HG03442 (cell line): Measurements from ENCODE around the gene RAB3C.
"Not testable (repeated sequence)": the region's sequence is repeated elsewhere in the genome, so short reads cannot be mapped to it uniquely, and the experiment has no call there.

Source experiments
- ATAC-seq: cut with Tn5 transposase; IDR thresholded peaks from one replicate; pipeline ENCODE4 v1.9.1; 2021; ENCODE audit warnings: mild to moderate bottlenecking, moderate library complexity; ENCODE audit not compliant: unreplicated experiment

The RAB3C gene

GRCh38 chr5:58674070-58674469 is 91.2 kb downstream of the RAB3C start:
- ATAC-seq, result no peak

- ATAC-seq, result no peak
Observed at GRCh38 chr5:58674711-58675110, 91.8 kb downstream of the RAB3C start.

GRCh38 chr5:58675341-58675740 is 92.5 kb downstream of the RAB3C start:
- ATAC-seq, result no peak

GRCh38 chr5:58677650-58678049 is 94.8 kb downstream of the RAB3C start:
- ATAC-seq, result no peak

- ATAC-seq, result no peak
Observed at GRCh38 chr5:58680503-58680902, 97.6 kb downstream of the RAB3C start.

- ATAC-seq, result no peak
Observed at GRCh38 chr5:58681943-58682342, 99.1 kb downstream of the RAB3C start.

- no peak for ATAC-seq
Observed at GRCh38 chr5:58683567-58683966, 100.7 kb downstream of the RAB3C start.

GRCh38 chr5:58687079-58687478 is 104.2 kb downstream of the RAB3C start:
- no peak for ATAC-seq

GRCh38 chr5:58687595-58687994 is 104.7 kb downstream of the RAB3C start:
- no peak for ATAC-seq

GRCh38 chr5:58699088-58699761 is 116.3 kb downstream of the RAB3C start:
- ATAC-seq, result not testable (repeated sequence)

- ATAC-seq, result no peak
Observed at GRCh38 chr5:58699762-58700118, 116.9 kb downstream of the RAB3C start.

- ATAC-seq, result no peak
Observed at GRCh38 chr5:58703925-58704555, 121.2 kb downstream of the RAB3C start.

- ATAC-seq, result no peak
Observed at GRCh38 chr5:58706736-58707135, 123.9 kb downstream of the RAB3C start.

- no peak for ATAC-seq
Observed at GRCh38 chr5:58708456-58708855, 125.6 kb downstream of the RAB3C start.

GRCh38 chr5:58710425-58710824 is 127.5 kb downstream of the RAB3C start:
- not testable (repeated sequence) for ATAC-seq

- ATAC-seq, result no peak
Observed at GRCh38 chr5:58710871-58711270, 128.0 kb downstream of the RAB3C start.

GRCh38 chr5:58711965-58712364 is 129.1 kb downstream of the RAB3C start:
- no peak for ATAC-seq

GRCh38 chr5:58714046-58714445 is 131.2 kb downstream of the RAB3C start:
- ATAC-seq, result no peak

- no peak for ATAC-seq
Observed at GRCh38 chr5:58715997-58716656, 133.3 kb downstream of the RAB3C start.

GRCh38 chr5:58716713-58717112 is 133.8 kb downstream of the RAB3C start:
- no peak for ATAC-seq

GRCh38 chr5:58717303-58718007 is 134.6 kb downstream of the RAB3C start:
- ATAC-seq, result no peak
